PFSK-1 (cell line): ENCODE measurements around the gene STRA8.

Experiments used
- FOXP2 ChIP-seq: optimal IDR thresholded peaks from 2 replicates; pipeline ENCODE3; 2011; ENCODE audit warnings: borderline replicate concordance, control low read depth, inconsistent platforms; ENCODE audit not compliant: insufficient read depth; ENCODE audit errors: extremely low read length, extremely low read depth
- POLR2AphosphoS5 ChIP-seq: IDR thresholded peaks from 2 replicates; pipeline ENCODE4 v1.6.1; 2012; ENCODE audit warnings: low read depth, mild to moderate bottlenecking, control low read depth, low read length, moderate library complexity
- REST ChIP-seq, 2 experiments: IDR thresholded peaks; 2 replicates each; pipeline versions ENCODE4 v1.6.1 to v1.8.0; 2011 to 2012; ENCODE audit warnings: low read depth in 2 of 2, low read length in 2 of 2, control low read depth in 1 of 2, inconsistent platforms in 1 of 2, mild to moderate bottlenecking in 1 of 2, moderate library complexity in 1 of 2; ENCODE audit not compliant: insufficient read depth in 1 of 2
- SIN3A ChIP-seq: IDR thresholded peaks from 2 replicates; pipeline ENCODE4 v1.6.1; 2012; ENCODE audit warnings: mild to moderate bottlenecking, low read length, moderate library complexity, borderline replicate concordance; ENCODE audit not compliant: insufficient read depth
- TAF1 ChIP-seq: IDR thresholded peaks from 2 replicates; pipeline ENCODE4 v1.6.1; 2012; ENCODE audit warnings: low read length, control low read depth, borderline replicate concordance; ENCODE audit not compliant: insufficient read depth

The STRA8 gene

GRCh38 chr7:135188298-135188984, 45.2 kb upstream of the STRA8 start:
- no peak for TF ChIP-seq FOXP2
- TF ChIP-seq TAF1, result no peak
- no peak for TF ChIP-seq POLR2AphosphoS5
- TF ChIP-seq SIN3A, result no peak
- TF ChIP-seq REST (IDR thresholded peaks at IDR 0.05; ENCODE audit: insufficient read depth in 1 of 2, low read depth in 2 of 2, low read length in 2 of 2), result no peak

- TF ChIP-seq FOXP2 (no peak), TAF1 (no peak), POLR2AphosphoS5 (no peak), REST (IDR thresholded peaks at IDR 0.05; ENCODE audit: insufficient read depth in 1 of 2, low read depth in 2 of 2, low read length in 2 of 2) (no peak), SIN3A (no peak)
Measured at GRCh38 chr7:135189221-135189662, 44.4 kb upstream of the STRA8 start.

GRCh38 chr7:135189961-135190360, 43.7 kb upstream of the STRA8 start:
- TF ChIP-seq REST (IDR thresholded peaks at IDR 0.05; ENCODE audit: insufficient read depth in 1 of 2, low read depth in 2 of 2, low read length in 2 of 2), result no peak
- no peak for TF ChIP-seq SIN3A
- no peak for TF ChIP-seq TAF1
- TF ChIP-seq FOXP2, result no peak
- TF ChIP-seq POLR2AphosphoS5, result no peak

GRCh38 chr7:135190703-135191102, 42.9 kb upstream of the STRA8 start:
- TF ChIP-seq SIN3A (no peak), FOXP2 (no peak)

GRCh38 chr7:135192914-135193536, 40.6 kb upstream of the STRA8 start:
- TF ChIP-seq POLR2AphosphoS5 (no peak), REST (IDR thresholded peaks at IDR 0.05; ENCODE audit: insufficient read depth in 1 of 2, low read depth in 2 of 2, low read length in 2 of 2) (no peak), TAF1 (no peak), FOXP2 (no peak), SIN3A (no peak)
